NCI-H1092 (cell line): Measurements from ENCODE around the gene ZDHHC11.
"Not testable (repeated sequence)": the region's sequence is repeated elsewhere in the genome, so short reads cannot be mapped to it uniquely, and the experiment has no call there.

Source experiments
- DNase-seq: peaks from one replicate; lab custom pipeline; 2025; lab: John Stamatoyannopoulos, UW

ZDHHC11 gene

DNA sequence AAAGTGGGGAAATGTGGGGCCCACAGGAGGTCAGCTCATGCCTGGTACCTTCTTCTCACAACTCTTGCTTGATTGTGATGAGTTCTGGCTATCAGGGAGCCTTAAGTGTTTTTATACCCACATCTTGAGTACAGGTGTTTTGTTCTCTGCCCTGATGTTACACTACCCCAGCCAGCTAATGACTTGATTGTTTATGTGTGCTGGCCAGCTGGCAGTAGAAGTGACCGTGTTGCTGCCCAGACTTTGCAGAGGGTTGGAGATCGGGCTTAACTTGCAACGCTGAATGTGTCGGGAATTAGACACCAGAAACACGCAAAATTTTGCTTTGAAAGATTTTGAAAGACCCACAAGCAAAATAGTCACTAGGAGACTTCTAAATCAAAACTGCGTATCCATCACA lies 49.3 kb downstream of the ZDHHC11 start:
- no peak for DNase-seq

DNA sequence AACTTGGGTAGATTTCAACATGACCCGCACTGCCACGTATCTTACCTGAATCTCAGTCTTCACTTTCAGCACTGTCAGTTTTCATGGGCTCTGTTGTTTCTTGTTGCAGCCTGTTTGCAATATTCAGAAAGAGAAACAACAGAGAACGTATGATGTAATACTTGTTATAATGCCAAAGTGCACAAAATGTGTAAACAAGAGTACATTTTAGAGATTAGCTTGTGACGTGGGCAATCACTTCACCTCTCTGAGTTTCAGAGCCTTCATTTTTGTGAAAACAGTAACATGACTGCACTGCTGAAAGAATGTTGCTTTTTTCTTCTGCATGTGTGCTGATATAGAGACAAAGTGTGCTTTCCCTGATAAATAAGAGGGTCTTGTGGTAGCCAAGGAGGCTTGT lies 49.7 kb downstream of the ZDHHC11 start:
- not testable (repeated sequence) for DNase-seq

DNA sequence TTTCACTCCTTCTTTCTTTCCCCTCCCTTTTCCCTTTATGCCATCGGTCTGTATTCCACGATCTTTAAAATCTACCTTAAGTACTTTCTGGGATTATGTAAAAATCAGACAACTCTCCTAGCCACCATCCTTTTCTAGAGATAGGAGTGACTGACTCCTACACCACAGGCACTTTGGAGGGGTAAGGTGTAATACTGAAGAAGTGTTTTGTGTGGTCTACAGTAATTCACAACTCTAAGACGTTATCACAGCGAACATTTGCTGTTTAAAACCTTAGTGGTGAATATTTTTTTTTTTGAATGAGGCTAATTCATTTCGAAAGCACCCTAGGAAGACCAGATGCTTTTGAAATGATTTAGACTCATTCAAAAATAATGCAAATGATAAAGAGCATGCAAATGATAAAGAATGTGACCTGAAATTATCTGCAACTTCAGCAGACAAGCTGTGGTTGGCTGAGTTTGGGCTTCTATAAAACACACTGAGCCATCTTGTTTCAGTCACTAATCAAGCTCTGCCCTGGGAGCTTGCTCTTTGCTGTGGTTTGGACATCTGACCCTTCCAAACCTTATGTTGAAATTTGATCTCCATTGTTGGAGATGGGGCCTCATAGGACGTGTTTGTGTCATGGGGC lies 52.2 kb downstream of the ZDHHC11 start:
- not testable (repeated sequence) for DNase-seq

DNA sequence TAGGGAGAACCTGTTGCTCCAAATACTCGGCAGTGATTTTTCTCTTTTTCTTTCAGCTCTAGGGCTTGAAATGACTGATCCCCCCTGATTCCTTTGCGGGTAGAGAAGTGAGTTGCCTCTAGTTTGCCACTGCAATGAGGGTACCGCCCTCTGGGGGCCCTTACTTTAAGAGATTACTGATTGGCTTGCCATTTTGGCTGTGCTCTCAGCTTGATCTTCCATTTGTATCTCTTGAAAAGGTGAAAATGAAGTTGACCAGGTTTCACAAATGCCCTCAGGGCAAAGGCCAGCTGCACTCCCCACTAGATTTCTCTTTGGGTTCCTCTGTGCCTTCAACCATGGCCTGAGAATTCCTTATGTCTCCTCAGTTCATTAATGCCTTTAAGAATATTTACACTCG lies 52.8 kb downstream of the ZDHHC11 start:
- not testable (repeated sequence) for DNase-seq

DNA sequence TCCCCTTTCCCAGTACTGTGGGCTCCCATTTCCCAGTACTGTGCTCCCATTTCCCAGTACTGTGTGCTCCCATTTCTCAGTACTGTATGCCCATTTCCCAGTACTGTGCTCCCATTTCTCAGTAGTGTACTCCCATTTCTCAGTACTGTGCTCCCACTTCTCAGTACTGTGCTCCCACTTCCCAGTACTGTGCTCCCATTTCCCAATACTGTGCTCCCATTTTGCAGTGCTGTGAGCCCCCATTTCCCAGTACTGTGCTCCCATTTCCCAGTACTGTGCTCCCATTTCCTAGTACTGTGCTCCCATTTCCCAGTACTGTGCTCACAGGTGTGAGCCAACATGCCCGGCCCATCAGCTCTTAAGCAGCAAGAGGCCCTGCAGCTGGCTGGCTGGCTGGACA lies 54.9 kb downstream of the ZDHHC11 start:
- DNase-seq = not testable (repeated sequence)

DNA sequence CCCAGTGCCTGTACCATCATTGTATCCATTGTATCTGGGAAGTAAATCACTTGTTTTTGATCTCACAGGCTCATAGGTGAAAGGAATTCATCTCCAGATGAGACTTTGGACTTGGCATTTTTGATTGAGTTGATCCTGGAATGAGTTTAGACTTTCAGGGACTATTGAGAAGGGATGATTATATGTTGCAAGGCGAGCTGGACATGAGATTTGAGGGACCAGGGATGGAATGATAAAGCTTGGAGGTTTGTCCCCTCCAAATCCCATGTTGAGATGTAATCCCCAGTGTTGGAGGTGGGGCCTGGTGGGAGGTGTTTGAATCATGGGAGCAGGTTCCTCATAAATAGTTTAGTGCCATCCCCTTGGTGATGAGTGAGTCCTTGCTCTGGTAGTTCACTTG lies 55.8 kb downstream of the ZDHHC11 start:
- DNase-seq = not testable (repeated sequence)

DNA sequence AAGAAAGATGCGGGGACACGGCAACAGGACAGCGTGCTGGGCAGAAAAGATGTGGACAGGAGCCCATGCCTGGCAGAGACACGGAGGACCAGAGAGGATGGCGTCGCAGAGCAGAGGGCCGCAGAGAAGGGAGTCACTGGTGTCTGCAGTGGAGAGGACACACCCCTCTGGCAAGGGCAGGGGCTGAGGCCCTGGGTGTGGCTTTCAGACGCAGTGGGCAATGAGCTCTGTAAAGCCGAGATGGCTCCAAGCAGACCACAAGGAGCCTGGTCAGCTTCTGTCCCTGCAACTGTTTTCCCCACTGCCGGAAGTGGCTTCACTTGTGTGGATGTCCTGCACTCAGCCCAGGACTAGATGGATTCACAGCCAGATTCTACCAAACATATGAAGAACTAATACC lies 62.1 kb downstream of the ZDHHC11 start:
- not testable (repeated sequence) for DNase-seq

DNA sequence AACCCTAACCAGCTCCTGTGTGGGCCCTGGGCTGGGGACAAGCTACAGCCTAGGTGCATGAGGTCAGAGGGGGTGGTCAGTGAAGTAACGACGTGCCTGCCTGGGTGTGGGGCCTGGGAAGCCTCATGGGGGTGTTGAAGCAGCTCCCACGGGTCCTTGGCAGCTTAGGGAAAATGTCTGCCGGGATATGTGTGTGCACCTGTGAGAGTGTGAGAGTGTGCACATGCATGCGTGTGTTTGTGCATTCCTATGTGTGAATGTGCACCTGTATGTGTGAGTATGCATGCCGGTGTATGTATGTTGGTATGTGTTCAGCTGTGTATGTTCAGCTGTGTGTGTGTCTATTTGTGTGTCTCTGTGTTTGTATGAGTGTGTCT lies 62.9 kb downstream of the ZDHHC11 start:
- not testable (repeated sequence) for DNase-seq

DNA sequence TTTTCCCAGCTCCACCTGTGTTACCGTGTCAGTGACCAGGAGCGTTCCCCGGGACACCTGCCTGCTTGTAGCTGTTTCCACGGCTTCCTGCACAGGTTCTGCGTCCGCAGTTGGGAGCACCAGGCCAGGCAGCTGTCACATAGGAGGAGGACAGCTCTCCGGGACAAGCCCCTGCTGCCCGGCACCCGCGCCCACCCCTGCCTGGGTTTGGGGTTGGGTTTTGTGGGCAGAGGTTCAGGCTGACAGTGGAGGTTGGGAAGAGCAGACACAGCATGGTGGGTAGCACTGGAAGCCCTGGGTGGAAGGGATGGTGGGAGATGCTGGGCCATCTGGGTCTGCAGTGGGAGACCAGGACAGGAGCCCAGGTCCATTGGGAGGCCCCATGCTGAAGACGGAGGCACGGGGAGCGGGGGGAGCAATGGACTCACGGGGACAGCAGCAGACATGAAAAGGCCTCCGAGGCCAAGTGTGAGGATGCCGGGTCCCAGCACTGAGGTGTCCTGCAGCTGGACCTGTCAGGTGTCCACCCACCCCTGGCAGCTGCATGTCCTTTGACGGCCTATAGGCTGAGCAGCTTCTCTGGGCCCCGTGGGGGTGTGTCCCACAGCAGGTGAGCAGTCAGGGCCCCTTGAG lies 63.4 kb downstream of the ZDHHC11 start:
- not testable (repeated sequence) for DNase-seq

DNA sequence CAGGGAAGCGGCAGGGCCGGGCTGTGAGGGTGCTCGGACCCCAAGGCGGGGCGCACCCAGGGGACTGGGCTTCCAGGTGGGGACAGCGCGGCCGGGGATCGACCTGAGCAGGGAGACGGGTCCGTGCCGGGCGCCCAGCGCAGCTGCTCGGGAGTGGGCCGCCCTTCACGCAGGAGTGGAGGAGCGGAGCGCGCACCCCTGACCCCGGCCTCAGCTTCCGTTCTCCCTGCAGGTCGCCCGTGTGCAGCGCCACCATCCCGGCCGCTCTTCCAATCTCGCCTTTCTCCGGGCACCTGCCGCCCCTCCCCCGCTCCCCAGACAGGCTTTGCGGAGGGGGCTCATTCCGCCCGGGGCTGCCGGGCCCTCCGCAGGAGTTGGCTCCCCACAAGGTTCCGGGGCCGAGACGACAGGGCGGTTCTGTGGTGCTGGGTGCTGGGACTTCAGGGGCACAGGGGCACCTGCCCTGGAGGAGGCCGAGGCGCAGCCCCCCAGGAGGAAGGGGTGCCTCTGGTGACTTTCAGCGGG lies 65.5 kb downstream of the ZDHHC11 start:
- peak; percentile 15 for DNase-seq

DNA sequence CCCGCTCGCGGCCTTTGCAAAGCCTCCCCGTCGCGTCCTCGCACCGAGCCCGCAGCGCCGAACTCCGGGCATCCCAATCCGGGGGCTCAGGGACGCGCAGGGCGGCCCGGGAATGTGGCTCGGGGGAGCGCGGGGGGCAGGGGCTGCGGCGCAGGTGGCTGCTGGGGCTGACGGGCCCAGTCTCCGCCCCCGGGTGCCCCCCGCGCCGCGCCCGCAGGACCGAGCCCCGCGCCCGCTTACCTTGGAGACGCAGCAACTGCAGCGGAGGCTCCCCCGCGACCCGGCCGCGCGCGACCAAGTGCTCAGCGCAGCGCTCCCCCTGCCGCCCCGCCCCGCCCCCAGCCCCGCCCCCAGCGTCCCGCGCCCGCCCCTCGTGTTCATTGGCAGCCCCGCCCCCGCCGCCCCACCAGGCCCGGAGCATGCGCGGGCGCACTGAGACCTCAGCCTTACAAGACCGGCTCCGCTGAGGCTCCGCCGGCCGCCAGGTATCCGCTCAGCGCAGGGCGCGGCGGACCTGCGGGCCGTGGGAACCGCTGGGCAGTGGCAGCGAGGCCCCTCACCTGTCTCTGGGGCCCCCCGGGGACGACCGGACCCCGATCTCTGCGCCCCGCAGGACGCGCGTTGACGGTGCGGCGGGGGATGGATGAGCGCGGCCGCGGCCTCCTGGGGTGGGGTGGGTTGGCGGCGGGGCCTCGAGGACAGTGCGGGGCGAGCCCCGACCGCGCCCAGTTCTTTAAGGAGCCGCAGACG lies 66.2 kb downstream of the ZDHHC11 start, which contains the start of gene ZDHHC11B:
Gene ZDHHC11B (minus strand): TSS at position 302 of the 750 bp plus-strand sequence. CDS start 17,810 bp downstream, outside the sequence.
- not testable (repeated sequence) for DNase-seq

DNA sequence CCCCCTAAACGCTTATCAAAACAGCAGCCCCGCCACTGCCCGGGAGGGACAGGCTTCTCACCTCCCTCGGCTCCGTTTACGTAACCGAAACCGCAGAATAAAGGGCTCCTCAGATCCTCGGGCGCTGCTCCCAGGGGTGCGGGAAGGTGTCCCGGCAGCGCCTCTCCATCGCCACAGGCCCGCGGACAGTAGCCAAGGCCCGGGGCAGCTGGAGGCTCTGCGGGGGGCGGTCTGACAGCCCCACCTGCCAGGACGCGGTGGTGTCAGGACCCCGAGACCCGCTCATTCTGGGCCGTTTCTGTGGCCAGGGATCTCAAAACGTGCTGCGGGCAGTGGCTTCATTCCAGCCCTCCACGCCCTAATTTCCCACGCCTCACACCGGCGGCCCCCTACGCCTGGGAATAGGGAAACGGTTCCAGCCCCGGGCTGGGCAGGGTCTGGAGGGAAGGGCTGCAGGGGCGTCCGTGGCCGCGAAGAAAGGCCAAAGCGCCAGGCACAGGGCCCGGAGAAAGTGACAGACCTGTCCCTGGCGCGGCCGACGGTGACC lies 66.8 kb downstream of the ZDHHC11 start:
- not testable (repeated sequence) for DNase-seq

DNA sequence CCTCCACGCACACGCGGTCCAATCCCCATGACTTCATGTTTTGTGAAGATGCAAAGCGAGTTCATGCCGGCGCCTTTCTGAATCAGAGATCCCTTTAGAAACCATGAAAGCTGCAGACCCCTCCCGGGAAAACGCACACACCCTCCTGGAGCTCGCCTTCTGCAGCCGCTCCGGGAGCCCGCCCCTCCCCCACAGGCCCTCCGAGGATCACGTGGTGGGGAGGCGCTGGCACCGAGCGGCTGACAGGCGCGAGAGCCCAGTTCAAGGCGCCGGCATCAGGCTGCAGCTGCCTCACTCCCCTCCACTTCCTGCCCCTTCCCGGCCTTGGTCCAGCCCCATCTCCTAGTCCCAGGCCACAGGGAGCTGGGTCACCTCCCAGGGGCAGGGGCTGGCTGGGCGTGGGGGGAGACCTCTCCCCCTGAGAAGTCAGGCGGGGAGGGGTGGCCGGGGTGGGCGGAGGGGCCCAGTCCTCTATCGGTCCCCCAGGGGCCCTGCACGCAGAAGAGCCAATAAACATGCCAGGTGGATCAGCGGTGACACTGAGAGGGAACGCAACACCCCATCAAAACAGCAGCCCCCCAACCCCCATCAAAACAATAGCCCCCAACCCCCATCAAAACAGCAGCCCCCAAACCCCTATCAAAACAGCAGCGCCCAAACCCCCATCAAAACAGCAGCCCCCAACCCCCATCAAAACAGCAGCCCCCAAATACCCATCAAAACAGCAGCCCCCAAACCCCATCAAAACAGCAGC lies 67.6 kb downstream of the ZDHHC11 start:
- DNase-seq = not testable (repeated sequence)

DNA sequence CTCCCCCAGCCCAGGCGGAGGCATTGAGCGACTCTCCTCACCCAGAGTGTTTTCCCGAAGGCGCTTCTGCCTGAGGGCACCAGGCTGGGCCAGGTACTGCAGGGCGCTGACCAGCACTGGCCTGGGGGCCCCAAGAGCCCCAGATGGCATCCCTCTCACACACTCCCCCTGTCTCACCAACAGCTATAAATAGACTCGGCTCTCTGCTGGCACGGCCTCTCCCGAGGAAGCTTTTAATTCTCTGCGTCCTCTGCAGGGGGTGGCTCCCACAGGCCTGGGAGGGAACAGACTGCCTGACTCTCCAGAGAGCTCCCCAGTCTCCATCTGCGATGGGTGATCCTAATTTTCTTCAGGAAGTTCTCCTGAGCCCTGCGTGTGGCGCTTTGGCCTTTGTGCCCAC lies 68.4 kb downstream of the ZDHHC11 start:
- DNase-seq = not testable (repeated sequence)

DNA sequence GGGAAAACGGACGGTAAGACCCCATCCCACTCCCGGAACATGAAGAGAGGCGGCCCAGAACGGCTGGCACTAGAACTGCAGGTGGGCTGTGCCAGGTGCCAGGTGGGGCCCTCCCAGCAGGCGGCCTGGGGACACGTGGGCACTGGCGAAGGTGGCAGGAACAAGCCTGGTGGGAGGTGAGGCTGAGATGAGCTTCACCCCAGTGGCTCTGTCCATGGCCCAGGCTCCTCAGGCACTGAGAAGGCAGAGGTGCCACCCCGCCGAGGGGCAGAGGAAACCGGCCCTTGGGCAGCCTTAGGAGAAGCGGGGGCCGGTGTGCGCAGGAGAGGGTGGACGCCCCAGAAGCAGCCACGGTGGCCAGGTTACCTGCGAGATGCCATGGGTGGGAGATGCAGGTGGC lies 70.2 kb downstream of the ZDHHC11 start:
- not testable (repeated sequence) for DNase-seq

DNA sequence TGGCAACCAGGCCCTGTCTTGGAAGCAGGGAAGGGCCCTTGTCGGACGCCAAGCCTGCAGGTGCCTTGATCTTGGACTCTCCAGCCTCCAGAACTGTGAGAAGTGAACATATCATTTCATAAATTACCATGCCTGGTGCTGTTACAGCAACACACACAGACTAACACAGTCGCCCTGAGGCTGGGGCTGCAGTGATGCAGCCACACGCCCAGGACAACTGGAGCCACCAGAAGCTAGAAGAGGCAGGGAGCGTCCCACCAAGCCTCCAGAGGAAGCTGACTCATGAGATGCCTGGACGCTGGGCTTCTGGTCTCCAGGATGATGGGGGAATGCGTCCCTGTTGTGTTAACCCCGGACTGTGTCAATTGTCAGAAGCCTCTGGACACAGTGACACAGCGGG lies 71.8 kb downstream of the ZDHHC11 start:
- not testable (repeated sequence) for DNase-seq

DNA sequence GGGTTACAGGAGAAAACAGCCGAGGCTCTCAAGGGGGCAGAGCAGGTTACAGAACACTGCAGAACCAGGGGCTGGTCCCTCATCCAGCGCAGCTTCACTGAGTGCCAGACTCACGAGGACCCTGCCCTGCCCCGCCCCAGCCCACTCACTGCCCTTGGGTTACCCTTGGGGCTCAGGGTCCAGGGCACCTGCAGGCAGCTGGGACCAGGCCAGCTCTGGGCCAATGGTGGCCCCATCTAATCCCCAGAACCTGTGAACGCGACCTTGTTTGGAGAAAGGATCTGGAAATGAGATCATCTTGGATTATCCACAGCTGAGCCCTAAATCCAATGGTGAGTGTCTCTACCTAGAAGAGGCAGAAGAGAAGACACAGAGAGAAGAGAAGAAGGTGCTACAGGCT lies 72.4 kb downstream of the ZDHHC11 start:
- not testable (repeated sequence) for DNase-seq

DNA sequence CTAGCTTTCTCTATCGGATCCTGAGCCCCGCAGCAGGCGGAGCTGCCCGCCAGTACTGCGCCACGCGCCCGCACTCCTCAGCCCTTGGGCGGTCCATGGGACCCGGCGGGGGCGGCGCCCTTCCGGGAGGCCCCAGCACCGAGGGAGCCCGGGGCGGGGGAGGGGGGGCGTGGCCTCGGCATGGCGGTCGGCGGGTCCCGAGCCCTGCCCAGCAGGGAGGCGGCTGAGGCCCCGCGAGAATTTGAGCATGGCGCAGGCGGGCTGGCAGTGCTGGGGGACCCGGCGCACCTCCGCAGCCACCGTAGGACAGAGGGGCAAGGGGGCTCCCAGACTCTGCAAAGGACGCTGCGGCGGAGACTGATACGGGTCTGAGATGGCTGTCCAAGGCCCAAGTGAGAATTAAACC lies 73.0 kb downstream of the ZDHHC11 start:
- DNase-seq = no peak

DNA sequence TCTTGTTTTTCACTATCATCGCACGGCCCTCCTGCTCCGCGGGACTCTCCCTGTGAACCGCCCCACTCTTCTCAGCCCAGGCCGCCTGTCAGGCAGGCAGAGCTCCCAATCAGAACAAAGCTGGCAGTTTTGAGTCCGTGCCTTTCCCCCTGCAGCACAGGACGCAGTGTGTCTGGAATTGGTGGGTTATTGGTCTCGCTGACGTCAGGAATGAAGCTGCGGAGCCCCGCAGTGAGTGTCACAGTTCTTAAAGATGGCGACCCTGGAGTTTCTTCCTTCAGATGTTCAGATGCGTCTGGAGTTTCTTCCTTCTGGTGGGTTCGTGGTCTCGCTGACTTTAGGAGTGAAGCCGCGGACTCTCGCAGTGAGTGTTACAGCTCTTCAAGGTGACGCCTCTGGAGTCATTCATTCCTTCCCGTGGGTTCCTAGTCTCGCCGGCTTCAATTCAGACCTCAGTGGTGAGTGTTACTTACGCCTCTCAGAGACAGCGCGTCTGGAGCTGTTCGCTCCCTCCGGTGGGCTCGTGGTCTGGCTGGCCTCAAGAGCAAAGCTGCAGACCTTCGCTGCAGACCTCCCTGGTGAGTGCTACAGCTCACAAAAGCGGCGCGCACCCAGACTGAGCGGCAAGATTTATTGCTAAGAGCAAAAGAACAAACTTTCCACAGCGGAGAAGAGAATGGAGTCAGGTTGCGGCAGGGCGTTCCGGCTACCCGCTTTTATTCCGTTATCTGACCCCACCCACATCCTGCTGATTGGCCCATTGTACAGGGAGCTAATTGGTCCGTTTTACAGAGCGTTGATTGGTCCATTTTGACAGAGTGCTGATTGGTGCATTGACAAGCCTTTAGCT lies 73.7 kb downstream of the ZDHHC11 start:
- DNase-seq = no peak

DNA sequence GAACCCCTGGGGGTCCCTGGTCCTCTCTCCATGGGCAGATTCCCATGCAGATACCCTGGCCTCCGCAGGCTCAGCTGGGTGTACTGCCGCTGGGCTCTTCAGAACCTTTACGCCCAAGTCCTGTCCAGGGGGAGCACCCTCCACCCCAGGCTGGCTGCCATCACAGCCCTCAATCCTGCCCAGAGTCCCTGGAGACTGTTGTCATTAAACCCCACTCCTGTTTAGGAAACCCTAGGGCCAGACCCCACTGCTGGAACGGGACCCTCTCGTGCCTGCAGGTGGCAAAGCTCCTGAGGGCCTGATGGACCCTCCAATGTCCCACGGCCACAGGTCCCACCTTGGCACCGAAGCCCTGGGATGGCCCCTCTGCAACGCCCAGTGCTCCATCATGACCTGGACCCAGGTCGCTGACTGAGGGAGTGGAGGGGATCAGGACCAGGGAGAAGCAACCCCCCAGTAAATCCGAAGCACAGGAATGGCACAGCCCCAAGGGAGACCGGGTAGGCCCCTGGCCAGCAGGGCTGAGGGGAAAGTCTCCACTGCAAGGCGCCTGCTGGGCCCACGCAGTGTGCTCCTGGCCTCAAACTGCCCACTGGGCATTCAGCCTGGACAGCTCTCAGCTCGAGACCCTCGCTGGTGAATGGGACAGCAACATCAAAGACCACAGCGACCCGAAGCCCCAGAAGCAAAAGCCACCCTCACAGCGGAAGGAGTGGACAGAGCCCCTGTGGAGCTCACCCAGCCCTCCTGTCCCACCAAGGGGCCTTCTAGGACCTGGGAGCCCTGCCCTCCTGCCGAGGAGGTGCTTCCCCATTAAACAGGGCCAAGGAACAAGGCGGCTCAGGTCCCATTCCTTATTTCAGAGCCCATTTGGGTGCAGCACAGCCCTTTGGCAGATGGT lies 74.6 kb downstream of the ZDHHC11 start:
- DNase-seq = no peak
